ENCODE results near the gene LPP. TPM values are rescaled to one million over a fixed set of nuclear protein-coding genes. Genes with fewer than 3 reads are reported as not detected.

The LPP gene
- total RNA-seq, 2 experiments from 2014 or later, result 13.4 to 16.5 TPM

GRCh38 chr3:188209740-188210139 lies 55.8 kb downstream of the LPP start:
- ChIA-PET POLR2A (interaction anchor here (0.5 kb wide), 1 partner anchor 286 kb away, joined by 3 read pairs; no protein-coding TSS in a partner anchor), CTCF (interaction anchor here (1.5 to 1.7 kb wide), 2 partner anchors 9 to 469 kb away, joined by 4 to 5 read pairs; no protein-coding TSS in a partner anchor)

GRCh38 chr3:188211476-188211875 lies 57.5 kb downstream of the LPP start:
- CTCF ChIA-PET, result interaction anchor here (1.7 kb wide), 1 partner anchor 471 kb away, joined by 5 read pairs; no protein-coding TSS in a partner anchor
- POLR2A ChIA-PET, result no interaction called here

- ChIA-PET CTCF (no interaction called here), POLR2A (no interaction called here)
Observed at GRCh38 chr3:188212308-188212969, 58.5 kb downstream of the LPP start.

GRCh38 chr3:188214442-188214841 lies 60.5 kb downstream of the LPP start:
- POLR2A ChIA-PET, result no interaction called here
- CTCF ChIA-PET, result interaction anchor here (0.7 kb wide), 1 partner anchor 55 kb away, joined by 3 read pairs; no protein-coding TSS in a partner anchor

GRCh38 chr3:188215129-188215528 lies 61.2 kb downstream of the LPP start:
- CTCF ChIA-PET, result no interaction called here
- POLR2A ChIA-PET, result no interaction called here

GRCh38 chr3:188217011-188217463 lies 63.1 kb downstream of the LPP start:
- CTCF ChIA-PET, result no interaction called here

GRCh38 chr3:188217726-188218125 lies 63.8 kb downstream of the LPP start:
- ChIA-PET POLR2A (no interaction called here), CTCF (interaction anchor here (1.5 kb wide), 1 partner anchor 8 kb away, joined by 4 read pairs; no protein-coding TSS in a partner anchor)

More at GRCh38 chr3:188217011-188217463, 63.1 kb downstream of the LPP start:
- POLR2A ChIA-PET, result no interaction called here

- POLR2A ChIA-PET, result no interaction called here
- CTCF ChIA-PET, result interaction anchor here (1.5 kb wide), 1 partner anchor 9 kb away, joined by 4 read pairs; no protein-coding TSS in a partner anchor
Observed at GRCh38 chr3:188218603-188219002, 64.6 kb downstream of the LPP start.

- CTCF ChIA-PET, result interaction anchor here (1.5 kb wide), 1 partner anchor 10 kb away, joined by 4 read pairs; no protein-coding TSS in a partner anchor
- POLR2A ChIA-PET, result no interaction called here
Observed at GRCh38 chr3:188219147-188219546, 65.2 kb downstream of the LPP start.

DNA sequence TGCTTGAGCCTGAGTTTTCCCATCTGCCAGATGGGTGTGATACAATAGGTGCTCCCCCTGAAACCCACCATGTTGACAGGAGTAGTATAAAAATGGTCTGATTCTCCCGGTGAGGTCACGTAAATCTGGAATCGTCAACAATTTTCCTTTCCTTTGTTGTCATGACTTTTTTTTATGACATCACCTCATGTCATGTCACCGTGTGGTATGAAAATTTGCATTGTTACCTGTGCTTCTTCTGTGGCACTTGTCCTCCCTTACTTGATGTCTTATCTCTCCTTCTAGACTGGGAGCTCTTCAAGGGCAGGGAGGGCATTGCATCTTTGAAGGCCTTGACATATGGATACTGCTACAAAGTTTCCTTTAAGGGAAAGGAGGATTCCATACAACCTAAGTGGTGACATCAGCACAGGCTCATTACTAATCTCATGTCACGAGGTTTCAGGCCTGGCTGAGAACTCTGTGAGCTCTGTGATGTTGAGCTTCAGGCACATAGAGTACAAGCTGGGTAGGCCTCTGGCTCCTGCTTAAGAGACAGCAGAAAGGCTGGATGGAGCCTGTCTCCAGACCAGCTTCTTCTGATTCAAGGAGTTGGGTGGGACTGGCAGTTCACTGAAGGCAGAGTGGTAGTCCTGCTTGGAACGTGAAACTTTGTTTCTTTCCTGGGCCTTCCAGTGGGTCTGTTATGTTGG lies 66.3 kb downstream of the LPP start:
- POLR2A ChIA-PET, result no interaction called here

DNA sequence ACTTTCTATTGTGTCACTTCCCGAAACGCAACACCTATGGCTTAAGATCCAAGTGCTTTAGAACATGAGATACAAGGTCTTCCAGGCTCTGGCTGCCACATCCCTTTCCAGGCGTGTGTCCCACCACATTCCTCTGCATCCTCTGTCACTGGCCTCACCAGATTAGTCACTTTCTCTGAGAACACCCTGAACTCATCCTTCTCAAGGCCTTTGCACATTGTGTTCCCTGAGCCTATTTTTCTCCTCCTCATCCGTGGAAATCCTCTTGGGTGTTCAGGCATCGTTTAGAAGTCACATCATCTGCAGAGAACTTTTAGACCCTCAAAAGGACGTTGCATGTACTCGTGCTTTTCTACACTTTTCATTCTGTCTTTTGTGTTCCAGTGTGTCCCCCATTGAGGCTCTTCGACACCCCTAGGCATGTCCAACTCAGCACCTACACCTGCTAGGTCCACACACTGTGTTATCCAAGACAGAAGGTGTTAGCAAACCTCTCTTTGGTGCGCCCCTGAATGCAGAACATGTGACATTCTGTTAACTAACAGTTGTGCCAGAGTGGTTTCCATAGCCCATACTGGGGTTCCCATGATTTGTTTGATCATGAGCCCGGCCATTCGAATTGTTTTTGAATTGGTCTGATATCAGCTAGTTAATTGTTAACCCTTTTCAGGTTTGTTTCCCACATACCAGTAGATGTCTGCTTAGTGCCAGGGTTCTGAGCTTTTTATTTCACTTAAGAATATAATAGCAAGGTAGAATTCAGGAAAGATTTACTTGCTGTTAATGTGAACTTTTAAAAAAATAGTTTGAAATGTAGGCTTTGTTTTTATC lies 67.2 kb downstream of the LPP start:
- POLR2A ChIA-PET, result no interaction called here
- CTCF ChIA-PET, result no interaction called here

More for the DNA sequence above, 66.3 kb downstream of the LPP start:
- CTCF ChIA-PET, result interaction anchor here (0.5 kb wide), 1 partner anchor 683 kb away, joined by 3 read pairs; no protein-coding TSS in a partner anchor

DNA sequence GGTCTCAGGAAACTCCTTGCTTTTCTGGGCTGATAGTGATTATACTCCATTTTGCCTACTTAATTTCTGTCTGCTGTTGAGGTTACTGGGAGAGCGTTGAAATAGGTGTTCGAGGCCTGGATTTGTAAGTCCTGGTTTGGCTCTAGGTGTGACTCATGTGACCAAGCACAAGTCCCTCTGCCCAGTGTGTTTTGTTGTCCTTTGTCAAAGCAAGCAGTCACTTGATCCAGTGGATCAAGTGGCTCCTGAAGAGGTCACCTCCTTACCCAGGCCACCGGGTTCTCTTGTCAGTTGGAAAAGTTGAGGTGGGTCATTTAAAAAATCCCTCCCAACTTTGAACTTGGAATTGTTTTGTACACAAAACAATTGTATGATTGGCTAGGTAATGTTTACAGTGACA lies 70.0 kb downstream of the LPP start:
- ChIA-PET POLR2A (no interaction called here), CTCF (no interaction called here)

DNA sequence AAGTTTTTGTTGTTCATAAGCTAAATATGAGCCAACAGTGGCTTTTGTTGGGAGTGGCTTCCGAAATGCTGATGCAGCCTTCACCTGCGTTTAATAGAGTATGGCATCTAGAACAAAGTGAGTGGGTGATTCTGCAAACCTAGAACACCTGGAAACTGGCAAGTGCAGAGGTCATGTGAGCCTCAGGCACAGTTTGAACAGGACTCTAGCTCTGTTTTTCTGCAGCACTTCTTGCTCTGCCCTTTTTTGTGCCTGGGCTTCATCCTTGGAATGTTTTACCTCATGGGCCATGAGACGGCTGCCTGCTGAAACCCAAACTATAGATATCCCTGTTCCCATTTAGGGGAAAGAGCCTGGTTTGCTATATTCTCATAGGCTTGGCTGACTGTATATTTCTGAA lies 73.5 kb downstream of the LPP start:
- ChIA-PET CTCF (no interaction called here), POLR2A (no interaction called here)

- CTCF ChIA-PET, result no interaction called here
- POLR2A ChIA-PET, result no interaction called here
Observed at GRCh38 chr3:188229177-188229576, 75.2 kb downstream of the LPP start.

DNA sequence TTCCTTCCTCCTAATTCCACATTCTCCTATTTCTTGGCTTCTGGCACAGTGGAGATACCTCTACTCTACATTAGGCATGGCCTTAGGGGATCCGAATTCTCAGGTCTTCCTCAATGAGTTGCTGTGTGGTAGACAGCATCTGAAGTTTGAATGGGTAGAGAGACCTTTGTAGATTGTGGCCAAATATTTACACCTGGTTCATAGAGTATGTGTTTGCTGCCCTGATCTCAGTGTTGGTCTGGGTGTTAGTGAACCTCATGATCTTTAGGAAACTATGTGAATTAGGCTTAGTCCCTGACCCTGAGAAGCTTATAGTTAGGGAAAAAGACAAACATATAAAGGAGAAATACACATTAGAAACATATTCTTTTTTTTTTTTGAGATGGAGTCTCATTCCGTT lies 75.8 kb downstream of the LPP start:
- POLR2A ChIA-PET, result no interaction called here
- CTCF ChIA-PET, result no interaction called here

DNA sequence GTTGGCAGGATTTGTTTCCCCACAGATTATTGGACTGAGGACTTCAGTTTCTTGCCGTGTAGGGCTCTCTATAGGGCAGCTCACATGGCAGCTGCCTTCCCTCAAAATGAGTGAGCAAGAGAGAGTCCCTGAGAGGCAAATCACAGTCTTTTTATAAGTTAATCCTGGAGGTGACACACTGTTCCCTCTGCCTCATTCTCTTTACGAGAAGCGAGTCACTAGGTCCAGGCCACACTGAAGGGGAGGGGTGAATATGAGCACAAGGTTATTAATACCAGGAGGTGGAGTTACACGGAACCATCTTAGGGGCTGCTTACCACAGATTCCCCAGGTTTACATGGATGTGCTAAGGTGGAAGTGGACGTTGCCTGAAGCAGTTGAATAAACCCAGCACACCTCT lies 77.0 kb downstream of the LPP start:
- CTCF ChIA-PET, result interaction anchor here (1.4 kb wide), 1 partner anchor 13 kb away, joined by 3 read pairs; no protein-coding TSS in a partner anchor
- POLR2A ChIA-PET, result no interaction called here

DNA sequence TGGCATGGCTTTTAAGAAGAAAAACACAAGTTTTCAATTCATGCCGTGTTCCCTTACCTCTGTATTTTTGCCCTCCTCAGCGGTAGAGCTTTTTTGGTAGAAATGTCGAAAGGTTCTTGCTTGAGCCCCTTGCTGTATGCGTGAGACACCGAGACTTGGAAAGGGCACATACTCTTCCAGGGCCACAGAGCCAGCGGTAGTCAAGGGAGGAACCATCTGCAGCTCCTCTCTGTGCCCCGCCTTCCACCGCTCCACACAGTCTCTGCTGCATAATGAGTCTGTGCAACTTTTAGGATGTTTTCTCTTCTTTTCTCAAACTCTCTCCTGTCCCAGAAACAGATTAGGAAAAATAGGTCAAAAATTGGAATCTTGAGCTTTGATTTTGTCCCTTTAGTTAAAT lies 77.5 kb downstream of the LPP start:
- POLR2A ChIA-PET, result no interaction called here
- CTCF ChIA-PET, result interaction anchor here (1.4 kb wide), 1 partner anchor 13 kb away, joined by 3 read pairs; no protein-coding TSS in a partner anchor

DNA sequence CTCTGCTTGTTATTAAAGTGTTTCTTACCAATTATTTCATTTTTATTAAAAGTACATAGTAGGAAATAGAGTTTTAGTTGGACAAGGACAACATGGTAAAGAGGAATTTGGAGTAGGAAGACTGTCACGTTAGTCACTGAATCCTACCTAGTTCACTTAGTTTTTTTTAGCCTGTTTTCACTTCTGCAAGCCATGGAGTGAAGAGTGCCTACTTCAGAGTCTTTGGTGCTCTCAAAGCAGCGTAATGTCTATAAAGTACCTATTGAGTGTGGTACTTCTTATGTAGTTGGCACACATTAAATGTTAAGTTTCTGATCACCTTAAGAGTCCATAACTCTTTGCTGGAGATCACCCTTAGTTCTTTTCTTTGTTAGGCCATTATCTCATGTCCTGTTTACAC lies 78.7 kb downstream of the LPP start:
- POLR2A ChIA-PET, result no interaction called here
- CTCF ChIA-PET, result interaction anchor here (0.6 kb wide), 1 partner anchor 52 kb away, joined by 3 read pairs; no protein-coding TSS in a partner anchor

DNA sequence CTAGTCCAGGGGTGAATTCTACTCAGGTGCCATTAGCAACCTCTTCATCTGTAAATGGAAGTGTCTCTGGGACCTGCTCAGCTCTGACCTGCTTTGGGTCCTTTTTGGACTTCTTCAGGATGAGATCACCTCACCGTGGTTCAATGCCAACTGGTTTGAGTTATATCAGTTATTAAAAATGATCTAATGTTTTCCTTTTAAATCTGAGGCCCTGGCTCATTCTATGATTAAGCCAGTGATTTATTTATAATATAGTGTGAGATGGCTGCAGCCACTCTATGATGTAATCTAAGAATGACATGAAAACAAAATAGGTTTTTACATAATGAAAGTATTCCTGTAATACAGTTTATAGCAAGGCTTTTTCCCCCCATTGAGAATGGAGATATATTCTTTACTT lies 79.4 kb downstream of the LPP start:
- POLR2A ChIA-PET, result no interaction called here

GRCh38 chr3:188234132-188234531 lies 80.2 kb downstream of the LPP start:
- ChIA-PET CTCF (interaction anchor here (0.6 kb wide), 1 partner anchor 51 kb away, joined by 3 read pairs; no protein-coding TSS in a partner anchor), POLR2A (interaction anchor here (0.6 kb wide), 1 partner anchor 105 kb away, joined by 4 read pairs; no protein-coding TSS in a partner anchor)

More for the DNA sequence above, 79.4 kb downstream of the LPP start:
- CTCF ChIA-PET, result no interaction called here
